Gastroesophageal sphincter (tissue), 4 donors: Measurements from ENCODE around the gene NDUFB8. TPM values are rescaled to one million over a fixed set of nuclear protein-coding genes. Genes with fewer than 3 reads are reported as not detected.

Experiments used
- ATAC-seq: fragments of 150-250 bp; one replicate; pipeline ENCODE4 v1.9.1; 2016; ENCODE audit warnings: mild to moderate bottlenecking, moderate library complexity
- H3K27ac ChIP-seq, 4 donors: fragments of 200-600 bp; sonication (generic) in 3 of 4; 1 replicate in 3 of 4; 2 replicates in 1 of 4; pipeline ENCODE4 v1.5.1; 2016 to 2019
- H3K27me3 ChIP-seq: fragments of 200-600 bp; sonication (generic); one replicate; pipeline ENCODE4 v1.5.1; 2019
- H3K36me3 ChIP-seq, 2 donors: fragments of 200-600 bp; sonication (generic); one replicate each; pipeline ENCODE4 v1.5.1; 2019; ENCODE audit warnings: control low read depth in 1 of 2
- H3K4me1 ChIP-seq, 3 donors: fragments of 200-600 bp; sonication (generic); 1 replicate in 2 of 3; 2 replicates in 1 of 3; pipeline ENCODE4 v1.5.1; 2016 to 2019; ENCODE audit warnings: control low read depth in 2 of 3
- H3K4me3 ChIP-seq, 2 donors: fragments of 200-600 bp; sonication (generic); one replicate each; pipeline ENCODE4 v1.5.1; 2019; ENCODE audit warnings: mild to moderate bottlenecking in 1 of 2, moderate library complexity in 1 of 2
- H3K9me3 ChIP-seq, 3 donors: fragments of 200-600 bp; sonication (generic); one replicate each; pipeline ENCODE4 v1.5.1; 2017 to 2019; ENCODE audit warnings: control low read depth in 2 of 3
- EP300 ChIP-seq: sonication (generic); formaldehyde crosslinking; IDR thresholded peaks from one replicate; pipeline ENCODE4 v1.6.1; 2017; ENCODE audit warnings: antibody characterized with exemption, mild to moderate bottlenecking
- POLR2A ChIP-seq, 2 donors: fragments of 450-650 bp; IDR thresholded peaks; one replicate each; pipeline ENCODE4 v1.6.1; 2017; ENCODE audit warnings: antibody characterized with exemption in 2 of 2, mild to moderate bottlenecking in 2 of 2, moderate library complexity in 1 of 2
- POLR2AphosphoS5 ChIP-seq: sonication (generic); formaldehyde crosslinking; IDR thresholded peaks from one replicate; pipeline ENCODE4 v1.6.1; 2017; ENCODE audit warnings: antibody characterized with exemption
- WGBS, 2 donors: methylation state at CpG; one replicate each; pipeline ENCODE4 v1.1.5; 2018; ENCODE audit warnings: low coverage in 1 of 2; 5-methylcytosine and 5-hydroxymethylcytosine counted together
- total RNA-seq, 4 donors: library from RNA; depleted of rRNA; stranded (reverse); fragments of >200 nt; gene quantifications; one replicate each; pipeline ENCODE4 v1.1.0, GENCODE V29; 2016
- TF ChIP-seq, protein P1 (sequence below), 4 experiments: fragments of 200-600 bp in 2 of 4; fragments of 450-650 bp in 2 of 4; sonication (generic) in 1 of 4; IDR thresholded peaks; one replicate each; pipeline ENCODE4 v1.5.1; 2017 to 2019; ENCODE audit warnings: antibody characterized with exemption in 4 of 4, mild to moderate bottlenecking in 2 of 4, moderate library complexity in 2 of 4

The NDUFB8 gene
- total RNA-seq, 4 donors from 2014 or later: 268 to 317 (median 283) TPM

DNA sequence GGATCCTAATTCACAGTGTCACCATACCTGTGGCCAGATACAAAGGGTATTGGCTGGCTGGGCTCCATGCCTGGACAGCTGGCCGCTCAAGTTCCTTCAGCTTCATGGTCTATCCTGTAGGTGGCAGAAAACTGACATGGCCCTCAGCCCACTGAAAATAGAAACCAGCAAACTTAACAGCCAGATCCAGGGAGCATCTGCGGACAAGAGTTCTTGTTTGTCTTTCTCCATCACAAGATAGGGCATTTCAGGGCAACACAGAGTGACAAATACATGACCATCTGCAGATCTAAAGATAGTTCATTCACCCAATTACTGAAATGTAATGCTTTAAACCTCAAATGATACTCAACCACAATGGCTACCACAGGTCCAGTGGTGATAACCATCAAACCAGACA, 12.8 kb downstream of the NDUFB8 start:
- no peaks in the 10 kb centered on the region for H3K27me3 ChIP-seq
- no peaks in the 10 kb centered on the region for H3K9me3 ChIP-seq
- 60% methylated on average over 1 of the region's 2 CpGs; no CpG with 5 or more reads in 1 of the 2 donors for WGBS, 2 donors
- H3K27ac ChIP-seq: no peak overlapping the region
- no peak for ATAC-seq
- peaks cover 0 to 20% (median 8%) of the 10 kb centered on the region in 3 donors for H3K4me1 ChIP-seq
- no peak overlapping the region for H3K4me3 ChIP-seq
- peaks cover 0 to 45% of the 10 kb centered on the region in 2 donors for H3K36me3 ChIP-seq
- TF ChIP-seq POLR2AphosphoS5 (no peak), POLR2A (IDR thresholded peaks at IDR 0.05) (no peak), EP300 (no peak)
- TF ChIP-seq, protein P1, sequence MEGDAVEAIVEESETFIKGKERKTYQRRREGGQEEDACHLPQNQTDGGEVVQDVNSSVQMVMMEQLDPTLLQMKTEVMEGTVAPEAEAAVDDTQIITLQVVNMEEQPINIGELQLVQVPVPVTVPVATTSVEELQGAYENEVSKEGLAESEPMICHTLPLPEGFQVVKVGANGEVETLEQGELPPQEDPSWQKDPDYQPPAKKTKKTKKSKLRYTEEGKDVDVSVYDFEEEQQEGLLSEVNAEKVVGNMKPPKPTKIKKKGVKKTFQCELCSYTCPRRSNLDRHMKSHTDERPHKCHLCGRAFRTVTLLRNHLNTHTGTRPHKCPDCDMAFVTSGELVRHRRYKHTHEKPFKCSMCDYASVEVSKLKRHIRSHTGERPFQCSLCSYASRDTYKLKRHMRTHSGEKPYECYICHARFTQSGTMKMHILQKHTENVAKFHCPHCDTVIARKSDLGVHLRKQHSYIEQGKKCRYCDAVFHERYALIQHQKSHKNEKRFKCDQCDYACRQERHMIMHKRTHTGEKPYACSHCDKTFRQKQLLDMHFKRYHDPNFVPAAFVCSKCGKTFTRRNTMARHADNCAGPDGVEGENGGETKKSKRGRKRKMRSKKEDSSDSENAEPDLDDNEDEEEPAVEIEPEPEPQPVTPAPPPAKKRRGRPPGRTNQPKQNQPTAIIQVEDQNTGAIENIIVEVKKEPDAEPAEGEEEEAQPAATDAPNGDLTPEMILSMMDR (IDR thresholded peaks at IDR 0.05): no peak

DNA sequence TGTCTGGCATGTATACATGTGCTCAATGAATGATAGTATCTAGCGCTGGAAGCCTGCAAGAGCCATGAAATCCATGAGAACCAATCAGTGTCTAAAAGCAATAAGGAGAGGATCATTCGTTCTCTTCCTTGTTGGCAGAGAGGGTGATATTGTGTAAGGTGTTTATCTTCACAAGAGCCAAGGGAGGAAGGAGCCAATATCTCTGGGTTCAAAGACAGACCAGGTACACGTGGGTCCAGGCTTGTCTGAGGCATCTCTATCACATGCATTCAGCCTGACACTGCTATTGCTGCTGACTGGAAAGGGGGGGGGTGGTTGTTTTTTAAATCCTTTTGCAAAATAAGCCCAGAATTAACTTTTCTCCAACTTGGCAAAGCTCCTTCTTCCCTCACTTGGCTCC, 14.1 kb downstream of the NDUFB8 start:
- Histone ChIP-seq H3K27me3 (no peaks in the 10 kb centered on the region), H3K4me1 (peaks cover 0 to 20% (median 8%) of the 10 kb centered on the region in 3 donors), H3K9me3 (no peaks in the 10 kb centered on the region), H3K27ac (no peak overlapping the region), H3K36me3 (peaks cover 0 to 57% of the 10 kb centered on the region in 2 donors), H3K4me3 (no peak overlapping the region)
- TF ChIP-seq POLR2AphosphoS5: no peak
- TF ChIP-seq POLR2A (IDR thresholded peaks at IDR 0.05): no peak
- TF ChIP-seq, protein P1 (IDR thresholded peaks at IDR 0.05): no peak
- no peak for TF ChIP-seq EP300
- WGBS, 2 donors: 67 to 72% methylated on average over 2 to 3 of the region's 3 CpGs
- ATAC-seq: no peak

DNA sequence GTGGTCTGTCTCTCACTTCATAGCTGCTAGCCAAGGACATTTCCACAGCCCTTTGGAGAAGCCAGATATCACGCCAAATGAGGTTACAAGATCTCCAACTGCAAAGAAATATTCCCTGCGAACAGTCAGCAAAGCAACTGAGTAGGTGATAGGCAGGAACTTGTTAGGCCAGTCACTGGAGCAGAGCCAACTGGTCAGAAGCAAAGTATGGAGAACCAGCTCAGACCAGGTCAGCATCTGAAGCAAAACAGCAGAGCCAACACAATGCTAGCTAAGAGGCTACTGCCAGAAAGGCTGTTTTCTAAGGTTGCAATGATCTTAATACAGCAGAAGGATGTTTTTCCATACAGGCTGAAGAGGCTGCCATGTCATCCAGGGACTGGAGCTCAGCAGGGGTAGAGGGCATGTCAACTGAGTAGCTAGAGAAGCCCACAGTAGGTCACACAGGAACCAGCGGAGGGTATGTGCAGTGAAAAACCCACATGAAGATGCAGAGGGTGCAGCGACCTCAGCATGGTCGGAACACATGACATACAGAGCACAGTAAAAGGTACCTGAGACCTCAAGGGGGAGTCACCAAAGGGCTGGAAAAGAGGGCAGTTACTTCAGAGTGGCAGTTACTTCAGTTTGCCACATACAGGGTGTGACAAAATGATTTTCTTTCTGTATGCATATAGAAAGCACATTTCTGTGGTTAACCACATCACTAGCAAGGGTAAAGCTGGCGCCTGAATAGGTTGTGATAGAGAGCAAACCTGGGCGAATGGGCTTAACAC, 18.9 kb downstream of the NDUFB8 start:
- WGBS, 2 donors: 74 to 85% methylated on average over 5 to 6 of the region's 7 CpGs
- no peak overlapping the region for H3K27ac ChIP-seq
- H3K36me3 ChIP-seq: peaks cover 0 to 97% of the 10 kb centered on the region in 2 donors
- H3K9me3 ChIP-seq: no peaks in the 10 kb centered on the region
- H3K4me1 ChIP-seq: no peaks in the 10 kb centered on the region
- ATAC-seq: no peak
- no peak overlapping the region for H3K4me3 ChIP-seq
- TF ChIP-seq POLR2A (IDR thresholded peaks at IDR 0.05): no peak
- no peak for TF ChIP-seq POLR2AphosphoS5
- TF ChIP-seq, protein P1 (IDR thresholded peaks at IDR 0.05): no peak
- TF ChIP-seq EP300: no peak
- no peaks in the 10 kb centered on the region for H3K27me3 ChIP-seq

DNA sequence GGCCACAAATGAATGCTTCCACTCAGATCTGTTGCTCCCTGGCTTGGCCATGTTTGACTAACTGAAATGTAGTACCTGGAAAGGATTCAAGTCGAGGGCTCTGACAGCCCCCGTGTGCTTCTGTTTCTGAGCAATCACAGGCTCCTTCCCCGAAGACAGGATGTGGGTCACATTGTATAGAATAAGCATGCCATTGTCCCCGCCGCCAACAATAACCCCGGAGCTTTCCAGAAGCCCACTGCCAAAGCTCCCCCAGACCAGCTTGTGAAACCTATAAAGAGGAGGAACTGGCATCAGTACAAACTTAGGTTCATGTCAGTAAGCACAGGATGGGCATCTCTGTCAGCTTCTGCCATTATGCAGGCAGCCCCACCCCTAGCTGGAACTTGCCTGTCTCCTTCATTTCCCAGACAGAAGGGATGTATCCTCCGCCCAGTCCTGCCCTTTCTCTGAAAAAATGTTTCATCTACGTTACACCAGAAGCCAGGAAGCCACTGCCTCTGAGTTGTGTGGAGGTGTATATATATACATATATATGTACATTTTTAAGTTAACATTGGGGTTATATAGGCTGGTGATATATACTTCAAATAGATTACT, 20.3 kb downstream of the NDUFB8 start:
- H3K4me1 ChIP-seq: no peaks in the 10 kb centered on the region
- H3K9me3 ChIP-seq: no peaks in the 10 kb centered on the region
- H3K27ac ChIP-seq: no peak overlapping the region
- no peak for ATAC-seq
- H3K36me3 ChIP-seq: peaks cover 0 to 97% of the 10 kb centered on the region in 2 donors
- no peak overlapping the region for H3K4me3 ChIP-seq
- 66 to 78% methylated on average over 6 to 8 of the region's 8 CpGs for WGBS, 2 donors
- TF ChIP-seq POLR2AphosphoS5 (no peak), POLR2A (IDR thresholded peaks at IDR 0.05) (no peak), EP300 (no peak)
- TF ChIP-seq, protein P1 (IDR thresholded peaks at IDR 0.05): no peak
- H3K27me3 ChIP-seq: no peaks in the 10 kb centered on the region
